GM10266 (cell line): ENCODE results near the gene FRMD8.

Experiments used
- DNase-seq: peaks from one replicate; pipeline ENCODE4 v3.0.0; 2012; ENCODE audit errors: extremely low spot score
- CTCF ChIP-seq: IDR thresholded peaks from 2 replicates; pipeline ENCODE4 v1.5.1; 2012; ENCODE audit warnings: mild to moderate bottlenecking, low read depth; ENCODE audit not compliant: control insufficient read depth, insufficient read depth; ENCODE audit errors: missing control alignments

Gene FRMD8

GRCh38 chr11:65353900-65354264 is 32.6 kb upstream of the FRMD8 start:
- no peak for DNase-seq

GRCh38 chr11:65354265-65355012 is 32.0 kb upstream of the FRMD8 start, which contains the start of gene TIGD3:
TSS of gene TIGD3 (plus strand) at chr11:65354751. CDS start at chr11:65355809, 1,058 bp downstream.
- peak; percentile 99 for DNase-seq

More at GRCh38 chr11:65353900-65354264, 32.6 kb upstream of the FRMD8 start:
- TF ChIP-seq CTCF, result no peak

GRCh38 chr11:65355013-65355775 is 31.2 kb upstream of the FRMD8 start:
- TF ChIP-seq CTCF, result no peak
- DNase-seq, result peak; percentile 71

More at GRCh38 chr11:65354265-65355012, 32.0 kb upstream of the FRMD8 start, which contains the start of gene TIGD3:
- TF ChIP-seq CTCF, result no peak

- TF ChIP-seq CTCF, result no peak
- no peak for DNase-seq
Measured at GRCh38 chr11:65355776-65356393, 30.6 kb upstream of the FRMD8 start.

- no peak for TF ChIP-seq CTCF
- DNase-seq, result no peak
Measured at GRCh38 chr11:65356394-65356972, 30.0 kb upstream of the FRMD8 start.

GRCh38 chr11:65357856-65358356 is 28.5 kb upstream of the FRMD8 start:
- DNase-seq, result no peak
- TF ChIP-seq CTCF, result no peak
